NCI-H2227 (cell line): Measurements from ENCODE around the gene PTPN6.

Source experiments
- DNase-seq: peaks from one replicate; lab custom pipeline; 2025; ENCODE audit not compliant: unreplicated experiment; lab: John Stamatoyannopoulos, UW

The PTPN6 gene

DNA sequence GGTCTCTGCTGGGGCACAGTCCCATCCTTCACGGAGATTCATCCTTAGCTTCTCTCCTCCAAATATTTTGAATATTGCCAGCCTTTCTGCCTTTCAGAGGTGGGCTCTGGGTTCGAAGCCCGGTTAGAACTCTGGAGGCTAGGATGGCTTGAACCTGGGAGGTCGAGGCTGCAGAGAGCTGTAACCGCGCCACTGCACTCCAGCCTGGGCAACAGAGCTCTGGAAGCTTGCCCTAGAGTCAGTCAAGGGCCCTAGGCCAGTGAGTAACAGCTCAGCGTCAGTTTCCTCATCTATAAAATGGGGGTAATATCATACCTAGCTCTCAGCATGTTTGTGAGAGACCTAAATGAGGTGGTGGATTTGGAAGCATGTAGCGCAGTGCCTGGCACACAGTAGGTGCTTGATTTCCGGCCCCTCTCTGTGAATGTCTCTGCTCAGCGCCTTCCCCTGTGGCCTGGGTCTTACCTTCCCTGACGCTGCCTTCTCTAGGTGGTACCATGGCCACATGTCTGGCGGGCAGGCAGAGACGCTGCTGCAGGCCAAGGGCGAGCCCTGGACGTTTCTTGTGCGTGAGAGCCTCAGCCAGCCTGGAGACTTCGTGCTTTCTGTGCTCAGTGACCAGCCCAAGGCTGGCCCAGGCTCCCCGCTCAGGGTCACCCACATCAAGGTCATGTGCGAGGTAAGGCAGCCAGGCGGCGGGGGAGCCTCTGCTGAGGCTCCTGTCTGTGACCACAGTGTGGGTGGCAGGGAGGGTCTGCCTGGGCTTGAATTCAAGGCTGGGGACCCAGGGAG is 3.4 kb downstream of the PTPN6 start:
- DNase-seq, result no peak

DNA sequence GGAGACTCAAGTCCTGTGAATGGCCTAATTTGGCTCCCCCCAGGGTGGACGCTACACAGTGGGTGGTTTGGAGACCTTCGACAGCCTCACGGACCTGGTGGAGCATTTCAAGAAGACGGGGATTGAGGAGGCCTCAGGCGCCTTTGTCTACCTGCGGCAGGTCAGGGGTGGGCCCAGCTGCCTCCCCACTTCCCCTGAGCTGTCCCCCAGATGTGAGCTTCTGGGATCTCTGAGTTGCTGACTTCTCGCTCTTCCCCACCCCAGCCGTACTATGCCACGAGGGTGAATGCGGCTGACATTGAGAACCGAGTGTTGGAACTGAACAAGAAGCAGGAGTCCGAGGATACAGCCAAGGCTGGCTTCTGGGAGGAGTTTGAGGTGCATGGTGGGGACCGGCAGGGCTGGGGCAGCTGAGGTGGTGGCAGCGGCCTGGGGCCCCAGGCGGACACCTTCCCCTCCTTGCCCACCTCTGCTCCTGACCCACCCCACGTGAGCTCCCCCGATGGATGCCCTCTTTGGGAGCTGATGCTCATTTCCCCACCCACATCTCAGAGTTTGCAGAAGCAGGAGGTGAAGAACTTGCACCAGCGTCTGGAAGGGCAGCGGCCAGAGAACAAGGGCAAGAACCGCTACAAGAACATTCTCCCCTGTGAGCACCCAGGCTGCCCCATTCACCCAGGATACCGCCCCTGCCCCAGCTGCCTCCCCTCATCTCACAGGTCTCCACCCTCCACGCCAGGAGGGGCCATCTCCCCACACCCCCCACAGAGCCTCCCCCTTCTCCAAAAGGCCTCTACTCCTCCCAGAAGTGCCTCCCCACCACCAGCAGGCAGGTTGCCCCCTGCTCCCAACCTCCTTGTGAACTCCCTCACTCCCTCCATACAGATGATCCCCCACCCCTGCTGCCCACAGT is 4.2 kb downstream of the PTPN6 start:
- no peak for DNase-seq

- no peak for DNase-seq
These were observed 5.0 kb downstream of the PTPN6 start for GRCh38 chr12:6956021-6956727.

DNA sequence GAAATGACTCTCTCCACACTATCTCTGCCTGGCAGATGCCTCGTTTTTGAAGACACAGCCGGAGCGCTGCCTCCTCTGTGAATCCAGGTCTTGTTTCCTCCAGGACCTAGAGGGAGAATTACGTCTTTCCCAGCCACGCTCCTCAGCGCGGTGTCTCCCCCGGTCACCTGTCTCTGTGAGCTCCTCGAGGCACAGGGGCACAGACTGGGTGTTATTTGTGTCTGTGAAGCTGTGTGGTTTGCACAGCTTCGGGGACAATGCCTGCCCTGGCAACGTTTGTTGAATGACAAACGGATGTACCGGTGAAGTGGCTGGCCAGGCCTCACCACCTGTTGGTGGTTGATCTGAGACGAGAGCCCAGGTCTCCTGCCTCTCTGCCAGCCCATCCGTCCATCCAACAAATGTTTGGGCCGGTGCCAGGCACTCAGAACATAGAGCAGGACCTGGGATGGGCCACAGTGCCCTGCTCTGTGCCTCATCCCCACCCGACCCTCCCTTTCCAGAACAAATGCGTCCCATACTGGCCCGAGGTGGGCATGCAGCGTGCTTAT is 6.1 kb downstream of the PTPN6 start:
- no peak for DNase-seq

DNA sequence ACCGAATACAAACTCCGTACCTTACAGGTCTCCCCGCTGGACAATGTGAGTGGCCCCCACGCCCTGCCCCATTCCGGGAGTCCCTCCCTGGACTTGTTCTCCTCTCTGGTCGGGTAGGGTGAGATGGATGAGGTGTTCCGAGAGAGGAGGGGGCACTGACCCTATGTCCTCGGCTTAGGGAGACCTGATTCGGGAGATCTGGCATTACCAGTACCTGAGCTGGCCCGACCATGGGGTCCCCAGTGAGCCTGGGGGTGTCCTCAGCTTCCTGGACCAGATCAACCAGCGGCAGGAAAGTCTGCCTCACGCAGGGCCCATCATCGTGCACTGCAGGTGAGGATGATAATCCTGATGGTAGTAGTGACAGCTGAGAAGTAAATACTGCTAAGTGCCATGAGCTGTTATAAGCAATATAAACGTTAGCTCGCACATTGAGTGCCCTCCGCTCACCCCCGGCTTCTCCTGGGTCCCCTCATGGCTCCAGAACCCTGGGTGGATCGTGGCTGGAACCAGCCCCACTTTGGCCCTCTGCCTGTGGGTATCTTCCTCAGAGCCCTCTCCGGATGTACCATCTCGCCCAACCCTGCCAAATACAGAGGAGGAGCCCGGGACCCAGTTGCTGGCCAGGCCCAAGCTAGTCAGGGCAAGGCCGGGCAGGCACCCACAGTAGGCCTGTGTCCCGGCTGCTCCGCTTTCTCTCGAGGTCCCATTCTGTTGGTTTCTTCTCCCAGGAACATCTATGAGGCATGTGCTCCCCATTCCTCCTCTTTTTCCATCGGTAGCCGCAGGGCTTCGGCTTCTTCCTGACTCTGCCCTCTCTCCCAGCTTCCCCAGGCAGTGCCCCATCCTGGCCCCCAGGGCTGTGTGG is 6.8 kb downstream of the PTPN6 start:
- DNase-seq, result no peak

DNA sequence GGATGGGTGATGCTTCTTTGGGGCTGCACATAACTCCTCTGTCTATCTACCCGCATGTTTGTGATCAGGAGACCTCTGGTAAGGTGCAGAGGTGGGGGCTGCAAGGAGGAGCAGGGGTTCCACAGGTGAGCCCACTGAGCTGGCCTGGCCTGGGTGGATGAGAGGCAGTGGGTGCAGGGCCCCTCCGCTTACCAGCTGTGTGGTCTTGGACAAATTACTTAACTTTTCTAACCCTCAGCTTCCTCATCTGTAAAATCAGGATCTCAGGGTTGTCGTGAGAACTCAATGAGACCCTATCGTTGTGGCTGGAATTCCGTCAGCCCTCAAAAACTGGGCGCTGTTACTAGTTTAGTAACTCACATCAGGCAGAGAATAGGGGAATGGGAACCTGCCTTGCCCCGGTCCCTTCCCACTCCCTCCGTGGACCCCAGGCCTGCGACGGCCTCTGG is 7.5 kb downstream of the PTPN6 start:
- DNase-seq, result no peak

GRCh38 chr12:6959058-6959804 is 8.1 kb downstream of the PTPN6 start:
- DNase-seq, result no peak

GRCh38 chr12:6959805-6960592 is 8.8 kb downstream of the PTPN6 start:
- no peak for DNase-seq

DNA sequence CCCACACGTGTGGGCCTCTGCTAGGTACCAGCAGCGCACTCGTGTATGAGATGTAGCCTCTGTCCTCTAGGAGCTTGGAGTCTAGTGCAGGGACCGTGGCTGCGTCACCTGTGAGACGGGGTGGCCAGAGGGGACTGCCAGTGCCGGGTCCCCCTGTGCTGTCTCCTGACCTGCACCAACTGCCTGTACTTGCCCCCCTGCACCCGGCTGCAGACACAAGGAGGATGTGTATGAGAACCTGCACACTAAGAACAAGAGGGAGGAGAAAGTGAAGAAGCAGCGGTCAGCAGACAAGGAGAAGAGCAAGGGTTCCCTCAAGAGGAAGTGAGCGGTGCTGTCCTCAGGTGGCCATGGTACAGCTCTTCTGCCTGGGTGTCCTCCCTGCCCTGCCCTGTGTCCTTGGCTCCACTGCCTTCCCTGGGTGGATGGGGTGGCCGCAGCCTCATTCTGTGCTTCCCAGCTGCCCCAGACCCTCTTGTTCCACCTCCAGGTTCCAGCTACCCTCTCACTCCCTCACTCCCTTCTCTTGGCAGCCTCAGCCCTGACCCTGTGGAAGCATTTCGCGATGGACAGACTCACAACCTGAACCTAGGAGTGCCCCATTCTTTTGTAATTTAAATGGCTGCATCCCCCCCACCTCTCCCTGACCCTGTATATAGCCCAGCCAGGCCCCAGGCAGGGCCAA is 9.6 kb downstream of the PTPN6 start:
- no peak for DNase-seq

DNA sequence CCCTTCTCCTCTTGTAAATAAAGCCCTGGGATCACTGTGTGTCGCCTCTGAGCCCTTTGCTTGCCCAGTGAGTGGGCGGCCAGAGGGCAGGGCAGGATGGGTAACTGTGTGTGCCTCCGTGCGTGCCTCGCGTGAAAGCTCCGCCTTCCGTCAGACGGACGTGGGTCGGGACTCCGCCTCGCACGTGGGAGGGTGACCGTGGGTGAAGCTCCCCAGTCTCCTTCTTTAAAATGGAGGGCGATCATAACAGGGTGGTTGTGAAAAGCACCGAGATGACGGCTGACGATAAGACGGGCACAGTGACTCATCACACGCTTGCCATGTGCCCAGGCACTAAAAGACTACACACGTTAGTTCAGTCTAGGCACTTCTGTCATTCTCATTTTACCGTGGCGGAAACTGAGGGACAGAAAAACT is 10.1 kb downstream of the PTPN6 start:
- no peak for DNase-seq

GRCh38 chr12:6961695-6962284 is 10.6 kb downstream of the PTPN6 start:
- DNase-seq, result peak; percentile 82

DNA sequence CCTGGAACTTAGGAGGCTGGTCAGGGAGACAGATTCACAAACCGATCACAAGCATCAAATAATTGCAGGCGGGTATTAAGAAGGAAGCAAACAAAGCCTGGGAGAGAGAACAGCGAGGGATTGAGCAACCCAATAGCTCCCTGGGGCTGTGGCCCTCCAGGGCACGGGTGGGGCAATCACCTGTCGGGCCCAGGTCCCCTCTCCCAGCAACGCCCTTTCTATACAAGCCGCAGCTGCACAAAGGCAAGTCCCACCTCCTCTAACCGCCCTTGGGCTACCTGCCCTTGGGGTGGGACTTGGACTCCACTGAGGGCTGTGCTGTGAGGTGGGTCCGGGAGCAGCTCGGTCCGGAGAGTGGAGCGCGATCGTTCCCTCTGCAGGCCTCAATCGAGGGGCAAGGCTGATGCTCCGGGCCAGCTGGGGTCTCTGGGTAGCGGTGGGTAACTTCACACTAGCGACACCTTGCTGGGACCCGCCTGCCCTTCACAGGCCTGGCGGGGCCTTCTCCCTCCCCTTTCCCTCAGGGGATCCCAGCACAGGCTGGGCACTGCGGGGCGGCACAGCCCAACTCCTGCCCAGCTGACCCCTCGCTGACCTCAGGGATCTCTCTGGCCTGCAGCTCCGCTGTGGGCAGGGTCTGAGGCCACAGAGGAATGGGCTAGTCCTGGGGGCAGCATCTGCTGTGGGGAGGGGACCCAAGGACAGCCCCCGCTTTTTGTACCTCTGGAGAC is 11.3 kb downstream of the PTPN6 start:
- no peak for DNase-seq

DNA sequence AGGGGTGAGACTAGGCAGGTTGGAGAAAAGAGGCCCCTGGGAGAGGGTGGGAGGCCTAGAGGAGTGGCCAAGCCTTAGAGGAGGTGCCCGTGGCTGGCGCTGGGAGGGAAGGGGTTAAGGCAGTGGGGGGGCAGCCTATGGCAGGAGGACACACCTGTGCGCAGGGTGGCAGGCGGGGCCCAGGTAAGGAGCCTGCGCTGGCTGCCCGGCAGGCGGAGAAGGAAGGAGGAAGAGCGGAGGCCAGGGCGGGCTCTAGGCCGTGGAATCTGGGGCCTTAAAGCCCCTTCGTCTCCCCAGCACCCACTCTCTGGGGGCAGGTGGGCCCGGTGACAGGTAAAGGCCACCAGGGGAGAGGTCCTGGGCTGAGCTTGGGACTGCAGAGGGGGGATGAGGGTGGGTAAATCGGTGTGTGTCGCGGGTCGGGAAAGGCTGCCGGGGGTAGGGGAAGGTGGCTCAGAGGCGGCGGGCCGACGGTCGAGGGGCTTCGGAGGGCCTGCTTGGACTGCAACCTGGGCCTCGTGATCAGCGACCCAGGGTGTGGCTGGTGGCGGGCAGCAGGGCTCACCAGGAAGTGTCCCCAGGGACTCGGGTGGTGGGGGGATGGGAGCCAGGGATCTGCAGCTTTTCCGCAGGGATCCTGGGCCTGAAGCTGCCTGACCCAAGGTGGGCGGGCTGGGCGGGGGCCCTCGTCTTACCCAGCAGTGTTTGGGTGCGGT is 12.0 kb downstream of the PTPN6 start:
- no peak for DNase-seq

- DNase-seq, result no peak
These were observed 12.7 kb downstream of the PTPN6 start for GRCh38 chr12:6963791-6964413.

DNA sequence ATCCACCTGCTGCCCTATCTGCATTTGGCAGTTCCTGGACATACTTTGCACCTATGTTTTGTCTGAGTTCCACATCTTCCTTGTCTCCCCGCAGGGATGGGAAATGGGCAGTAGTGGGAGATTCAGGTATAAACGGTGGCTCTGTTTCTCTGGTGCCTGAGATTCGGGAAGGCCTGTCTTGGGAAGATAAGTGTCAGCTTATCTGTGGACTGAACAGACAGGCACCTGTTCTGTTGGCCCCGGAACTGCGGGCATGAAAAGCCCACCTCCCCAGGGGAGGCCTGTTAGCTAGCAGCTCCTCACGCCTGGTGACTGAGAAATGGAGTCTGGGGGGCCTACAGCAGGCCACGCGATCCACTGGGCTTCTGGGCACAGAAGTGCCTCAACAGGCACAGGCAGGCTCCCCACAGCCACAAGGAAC is 13.5 kb downstream of the PTPN6 start:
- no peak for DNase-seq
